Right ventricle myocardium inferior (tissue), 1 donor: ENCODE data around the gene MGST1. TPM values are rescaled to one million over a fixed set of nuclear protein-coding genes. Genes with fewer than 3 reads are reported as not detected.
"Not testable (repeated sequence)": the region's sequence is repeated elsewhere in the genome, so short reads cannot be mapped to it uniquely, and the experiment has no call there.

Source experiments
- ATAC-seq: fragments of 200-7000 bp; cut with Tn5 transposase; one replicate; pipeline ENCODE4 v1.9.1; 2020; ENCODE audit warnings: mild to moderate bottlenecking, moderate library complexity
- DNase-seq: peaks from one replicate; pipeline ENCODE4 v3.0.0; 2021; ENCODE audit errors: missing footprints
- intact Hi-C: fragments of 100-400 bp; cut with DNase I; formaldehyde crosslinking; loops from one replicate; pipeline ENCODE4 v1.11.0; 2022
- total RNA-seq: library from RNA; stranded (reverse); fragmentation: NEBNext Ultra II Directional; extraction: Animal tissue kit (Norgen Biotek cat#: 25700); gene quantifications from one replicate; pipeline ENCODE4 v1.2.1, GENCODE V29; 2021
- donor health status: DM: no; HTN: yes; CAD: no; lungs with severe emphysema.

The MGST1 gene
- total RNA-seq, 1 donor from 2014 or later, result 60.1 TPM

DNA sequence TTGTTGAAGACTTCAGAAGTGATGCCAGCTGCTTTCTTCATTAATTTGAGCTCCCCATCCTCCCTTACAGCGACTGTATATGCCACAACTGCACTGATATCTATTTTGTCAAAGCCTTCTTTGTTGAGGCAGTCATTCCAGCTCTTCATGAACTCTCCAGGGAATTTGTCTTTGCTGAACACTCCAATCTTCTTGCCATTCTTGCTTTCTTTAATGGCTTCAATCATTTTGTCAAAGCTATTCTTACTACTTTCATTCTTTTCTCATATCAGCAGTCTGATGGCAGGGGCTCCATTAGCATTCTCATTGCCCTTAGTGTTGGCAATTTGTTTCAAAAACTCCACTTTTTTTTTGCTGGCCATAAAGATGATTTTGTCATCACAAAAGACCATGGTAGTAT is 54.4 kb downstream of the MGST1 start:
- intact Hi-C loops, ATAC-seq, DNase-seq: not testable (repeated sequence)

DNA sequence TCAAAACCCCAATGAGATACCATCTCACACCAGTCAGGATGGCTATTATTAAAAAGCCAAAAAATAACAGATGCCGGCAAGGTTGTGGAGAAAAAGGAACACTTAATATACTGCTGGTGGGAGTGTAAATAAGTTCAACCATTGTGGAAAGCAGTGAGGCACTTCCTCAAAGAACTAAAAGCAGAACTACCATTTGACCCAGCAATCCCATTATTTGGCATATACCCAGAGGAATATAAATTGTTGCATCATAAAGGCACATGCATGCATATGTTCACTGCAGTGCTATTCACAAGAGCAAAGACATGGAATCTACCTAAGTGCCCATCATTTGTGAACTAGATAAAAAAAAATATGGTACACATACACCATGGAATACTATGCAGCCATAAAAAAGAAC is 59.9 kb downstream of the MGST1 start:
- intact Hi-C loops, result no loop called here
- DNase-seq (no peak), ATAC-seq (no peak)

Other genes with a start within 250 kb of the MGST1 start
- not detected for gene SLC15A5, start 70.0 kb upstream of the MGST1 start, total RNA-seq